Measurements from ENCODE around the gene KHDRBS2.

KHDRBS2 gene

GRCh38 chr6:61867635-61868034, 418.4 kb downstream of the KHDRBS2 start:
- no peak overlapping the region for H3K4me3 ChIP-seq (ENCODE audit: low read depth, low read length)
- TF ChIP-seq CTCF (IDR thresholded peaks at IDR 0.05; ENCODE audit: insufficient read depth, low read depth, low read length, missing control alignments) = no peak
- DNase-seq (ENCODE audit: low read depth) = no peak

- no peak for TF ChIP-seq CTCF (IDR thresholded peaks at IDR 0.05; ENCODE audit: insufficient read depth, low read depth, low read length, missing control alignments)
- DNase-seq (ENCODE audit: low read depth) = no peak
- no peak overlapping the region for H3K4me3 ChIP-seq (ENCODE audit: low read depth, low read length)
Observed at GRCh38 chr6:61857541-61857940, 428.5 kb downstream of the KHDRBS2 start.

GRCh38 chr6:61841958-61842357, 444.1 kb downstream of the KHDRBS2 start:
- no peak overlapping the region for H3K4me3 ChIP-seq (ENCODE audit: low read depth, low read length)
- DNase-seq (ENCODE audit: low read depth) = no peak
- TF ChIP-seq CTCF (IDR thresholded peaks at IDR 0.05; ENCODE audit: insufficient read depth, low read depth, low read length, missing control alignments) = no peak

- no peak for TF ChIP-seq CTCF (IDR thresholded peaks at IDR 0.05; ENCODE audit: insufficient read depth, low read depth, low read length, missing control alignments)
Observed at GRCh38 chr6:61835237-61835636, 450.8 kb downstream of the KHDRBS2 start.

GRCh38 chr6:61833176-61833755, 452.8 kb downstream of the KHDRBS2 start:
- TF ChIP-seq CTCF (IDR thresholded peaks at IDR 0.05; ENCODE audit: insufficient read depth, low read depth, low read length, missing control alignments) = no peak
- no peak for DNase-seq (ENCODE audit: low read depth)
- no peak overlapping the region for H3K4me3 ChIP-seq (ENCODE audit: low read depth, low read length)

More at GRCh38 chr6:61835237-61835636, 450.8 kb downstream of the KHDRBS2 start:
- no peak for DNase-seq (ENCODE audit: low read depth)
- no peak overlapping the region for H3K4me3 ChIP-seq (ENCODE audit: low read depth, low read length)

- DNase-seq (ENCODE audit: low read depth) = no peak
- no peak for TF ChIP-seq CTCF (IDR thresholded peaks at IDR 0.05; ENCODE audit: insufficient read depth, low read depth, low read length, missing control alignments)
- no peak overlapping the region for H3K4me3 ChIP-seq (ENCODE audit: low read depth, low read length)
Observed at GRCh38 chr6:61817716-61818115, 468.3 kb downstream of the KHDRBS2 start.

GRCh38 chr6:61810047-61810446, 476.0 kb downstream of the KHDRBS2 start:
- no peak for TF ChIP-seq CTCF (IDR thresholded peaks at IDR 0.05; ENCODE audit: insufficient read depth, low read depth, low read length, missing control alignments)
- H3K4me3 ChIP-seq (ENCODE audit: low read depth, low read length) = no peak overlapping the region

More at GRCh38 chr6:61810047-61810446, 476.0 kb downstream of the KHDRBS2 start:
- no peak for DNase-seq (ENCODE audit: low read depth)
